H9 (cell line): Measurements from ENCODE around the gene ZMIZ2. TPM values are rescaled to one million over a fixed set of nuclear protein-coding genes. Genes with fewer than 3 reads are reported as not detected.

Source experiments
- DNase-seq: peaks from one replicate; pipeline ENCODE4 v3.0.0-alpha.2; 2017
- H2AFZ ChIP-seq: one replicate; pipeline ENCODE4 v1.6.1; 2013; ENCODE audit warnings: mild to moderate bottlenecking, low read length, control low read depth, moderate library complexity
- H2AK5ac ChIP-seq: 2 replicates; pipeline ENCODE4 v1.6.1; 2013; ENCODE audit warnings: low read length, control low read depth, mixed read lengths; ENCODE audit not compliant: insufficient read length
- H2BK120ac ChIP-seq: one replicate; pipeline ENCODE4 v1.6.1; 2013; ENCODE audit warnings: low read depth, mild to moderate bottlenecking, low read length, control low read depth, inconsistent platforms; ENCODE audit not compliant: poor library complexity, severe bottlenecking
- H2BK12ac ChIP-seq: 2 replicates; pipeline ENCODE4 v1.6.1; 2013; ENCODE audit warnings: low read length, control low read depth, mixed read lengths, low read depth; ENCODE audit not compliant: insufficient read length
- H2BK15ac ChIP-seq: 2 replicates; pipeline ENCODE4 v1.6.1; 2013; ENCODE audit warnings: low read depth, low read length, control low read depth
- H2BK20ac ChIP-seq: one replicate; pipeline ENCODE4 v1.6.1; 2013; ENCODE audit warnings: low read depth, mild to moderate bottlenecking, low read length, control low read depth, inconsistent platforms; ENCODE audit not compliant: poor library complexity, severe bottlenecking
- H2BK5ac ChIP-seq: 2 replicates; pipeline ENCODE4 v1.6.1; 2013; ENCODE audit warnings: low read length, control low read depth, mixed read lengths; ENCODE audit not compliant: insufficient read length
- H3K14ac ChIP-seq: 2 replicates; pipeline ENCODE4 v1.6.1; 2013; ENCODE audit warnings: low read length, control low read depth; ENCODE audit not compliant: insufficient read depth
- H3K18ac ChIP-seq: 2 replicates; pipeline ENCODE4 v1.6.1; 2013; ENCODE audit warnings: low read depth, mild to moderate bottlenecking, mixed read lengths, low read length, control low read depth; ENCODE audit not compliant: insufficient read length
- H3K23ac ChIP-seq: 2 replicates; pipeline ENCODE4 v1.6.1; 2013; ENCODE audit warnings: low read length, control low read depth, mixed read lengths, low read depth; ENCODE audit not compliant: insufficient read length
- H3K23me2 ChIP-seq: 2 replicates; pipeline ENCODE4 v1.6.1; 2013; ENCODE audit warnings: low read depth, mild to moderate bottlenecking, mixed read lengths, low read length, control low read depth; ENCODE audit not compliant: insufficient read length, poor library complexity, severe bottlenecking
- H3K27ac ChIP-seq: 2 replicates; pipeline ENCODE4 v1.5.1; 2013; ENCODE audit warnings: low read length, control low read depth, mixed read lengths, low read depth; ENCODE audit not compliant: insufficient read length
- H3K27me3 ChIP-seq: 2 replicates; pipeline ENCODE4 v1.6.1; 2013; ENCODE audit warnings: low read length, control low read depth, inconsistent platforms; ENCODE audit not compliant: insufficient read depth
- H3K4ac ChIP-seq: 2 replicates; pipeline ENCODE4 v1.6.1; 2013; ENCODE audit warnings: low read depth, mild to moderate bottlenecking, control low read depth, inconsistent platforms, low read length, moderate library complexity
- H3K4me1 ChIP-seq: 2 replicates; pipeline ENCODE4 v1.6.1; 2013; ENCODE audit warnings: low read length, control low read depth, inconsistent platforms; ENCODE audit not compliant: insufficient read depth
- H3K4me2 ChIP-seq: 2 replicates; pipeline ENCODE4 v1.6.1; 2013; ENCODE audit warnings: low read length, control low read depth, mixed read lengths; ENCODE audit not compliant: insufficient read length, insufficient read depth
- H3K56ac ChIP-seq: 2 replicates; pipeline ENCODE4 v1.6.1; 2013; ENCODE audit warnings: low read depth, mild to moderate bottlenecking, mixed read lengths, low read length, control low read depth; ENCODE audit not compliant: insufficient read length
- H3K79me1 ChIP-seq: 2 replicates; pipeline ENCODE4 v1.6.1; 2013; ENCODE audit warnings: low read depth, mild to moderate bottlenecking, moderate library complexity, low read length, control low read depth, inconsistent platforms; ENCODE audit not compliant: insufficient read depth, poor library complexity, severe bottlenecking
- H3K79me2 ChIP-seq: 2 replicates; pipeline ENCODE4 v1.6.1; 2013; ENCODE audit warnings: low read length, control low read depth, inconsistent platforms; ENCODE audit not compliant: insufficient read depth
- H3K9ac ChIP-seq: 2 replicates; pipeline ENCODE4 v1.6.1; 2013; ENCODE audit warnings: low read length, control low read depth, mixed read lengths; ENCODE audit not compliant: insufficient read length; ENCODE audit errors: extremely low read depth
- H3K9me3 ChIP-seq: one replicate; pipeline ENCODE4 v1.6.1; 2013; ENCODE audit warnings: low read depth, low read length, inconsistent platforms; ENCODE audit not compliant: control insufficient read depth
- H3T11ph ChIP-seq: one replicate; pipeline ENCODE4 v1.6.1; 2013; ENCODE audit warnings: mild to moderate bottlenecking, low read length, control low read depth, inconsistent platforms
- H4K20me1 ChIP-seq: one replicate; pipeline ENCODE4 v1.6.1; 2013; ENCODE audit not compliant: control insufficient read depth, insufficient read length, insufficient read depth
- H4K5ac ChIP-seq: 2 replicates; pipeline ENCODE4 v1.6.1; 2013; ENCODE audit warnings: low read depth, mild to moderate bottlenecking, mixed read lengths, low read length, control low read depth; ENCODE audit not compliant: insufficient read length
- H4K8ac ChIP-seq: replicated peaks from 2 replicates; pipeline ENCODE4 v1.6.1; 2013; ENCODE audit warnings: low read length, control low read depth, mixed read lengths, low read depth; ENCODE audit not compliant: insufficient read length
- H4K91ac ChIP-seq: 2 replicates; pipeline ENCODE4 v1.6.1; 2013; ENCODE audit warnings: low read depth, mild to moderate bottlenecking, moderate library complexity, mixed read lengths, low read length, control low read depth; ENCODE audit not compliant: insufficient read length
- H3K27ac Mint-ChIP-seq, 3 experiments: 2 replicates in 2 of 3; 3 replicates in 1 of 3; pipeline ENCODE4 v1.8.0; 2020 to 2021; ENCODE audit warnings: mixed read lengths in 3 of 3, mild to moderate bottlenecking in 1 of 3, moderate library complexity in 1 of 3
- H3K27me3 Mint-ChIP-seq: 2 replicates; pipeline ENCODE4 v1.8.0; 2021; ENCODE audit warnings: low read depth, mild to moderate bottlenecking, moderate library complexity, mixed read lengths
- H3K36me3 Mint-ChIP-seq, 3 experiments: 2 replicates in 2 of 3; 3 replicates in 1 of 3; pipeline ENCODE4 v1.8.0; 2020 to 2021; ENCODE audit warnings: low read depth in 3 of 3, mixed read lengths in 3 of 3; ENCODE audit not compliant: insufficient read depth in 1 of 3
- H3K4me1 Mint-ChIP-seq, 2 experiments: 2 replicates each; pipeline ENCODE4 v1.8.0; 2020; ENCODE audit warnings: mixed read lengths in 2 of 2
- H3K4me3 Mint-ChIP-seq, 2 experiments: 2 replicates in 1 of 2; 3 replicates in 1 of 2; pipeline ENCODE4 v1.8.0; 2020 to 2021; ENCODE audit warnings: mild to moderate bottlenecking in 2 of 2, mixed read lengths in 2 of 2, moderate library complexity in 1 of 2
- H3K9me3 Mint-ChIP-seq, 2 experiments: 2 replicates in 1 of 2; 3 replicates in 1 of 2; pipeline ENCODE4 v1.8.0; 2020; ENCODE audit warnings: mild to moderate bottlenecking in 2 of 2, mixed read lengths in 2 of 2, moderate library complexity in 1 of 2
- CTCF ChIP-seq: fragments of 200-600 bp; sonication (generic); conservative IDR thresholded peaks from 3 replicates; pipeline ENCODE4 v1.8.0; 2021; ENCODE audit warnings: antibody characterized with exemption, mild to moderate bottlenecking
- WGBS: extraction: QIAGEN DNeasy Blood & Tissue Kit; methylation state at CpG from one replicate; pipeline ENCODE4 v1.1.7; 2013; ENCODE audit warnings: missing lambda C conversion rate, low lambda C conversion rate, mixed read lengths; ENCODE audit not compliant: insufficient read length; ENCODE audit errors: extremely low coverage; 5-methylcytosine and 5-hydroxymethylcytosine counted together
- total RNA-seq: library from RNA; stranded (reverse); gene quantifications from 2 replicates; pipeline ENCODE4 v1.2.1, GENCODE V29; 2021

Gene ZMIZ2
- total RNA-seq, 1 experiment from 2014 or later: 72.9 TPM

GRCh38 chr7:44776211-44776610 is 27.6 kb downstream of the ZMIZ2 start:
- Histone ChIP-seq H3K18ac (no peak overlapping the region), H3K9me3 (no peaks in the 10 kb centered on the region), H3K23me2 (no peaks in the 10 kb centered on the region), H3K4me1 (no peaks in the 10 kb centered on the region), H4K5ac (no peak overlapping the region), H3K27me3 (no peaks in the 10 kb centered on the region), H3T11ph (no peak overlapping the region), H3K4ac (no peak overlapping the region), H2BK5ac (no peak overlapping the region), H3K56ac (no peak overlapping the region), H3K79me2 (no peaks in the 10 kb centered on the region), H2BK120ac (no peak overlapping the region), H2BK15ac (no peak overlapping the region), H2BK20ac (no peak overlapping the region), H3K79me1 (no peaks in the 10 kb centered on the region), H2AK5ac (no peak overlapping the region), H2AFZ (no peak overlapping the region), H3K27ac (no peak overlapping the region), H3K14ac (no peak overlapping the region), H3K9ac (no peak overlapping the region), H3K4me2 (no peak overlapping the region), H2BK12ac (no peak overlapping the region), H3K23ac (no peak overlapping the region), H4K20me1 (no peaks in the 10 kb centered on the region), H4K8ac (no peak overlapping the region), H4K91ac (no peak overlapping the region)
- no peak for DNase-seq
- Mint-ChIP-seq H3K9me3 (no peaks in the 10 kb centered on the region), H3K36me3 (no peaks in the 10 kb centered on the region), H3K4me3 (no peak overlapping the region), H3K4me1 (no peaks in the 10 kb centered on the region), H3K27me3 (peaks cover 7% of the 10 kb centered on the region), H3K27ac (peak overlapping the region in 1 of 3 experiments; percentile 70; a peak in 1 of 7 replicates)
- no CpG with 5 or more reads among the region's 3 CpGs for WGBS
- TF ChIP-seq CTCF: no peak
